ENCODE results near the gene NYAP2.

- TF ChIP-seq CTCF (conservative IDR thresholded peaks at IDR 0.05; ENCODE audit: low read length) (no peak), EZH2phosphoT487 (IDR thresholded peaks at IDR 0.05; ENCODE audit: borderline replicate concordance, low read depth, low read length) (no peak)
Observed at GRCh38 chr2:225512876-225513540, 113.5 kb downstream of the NYAP2 start.

Data from OCI-LY7 (cell line).